Colonic mucosa (tissue), 4 donors: ENCODE results near the gene USP36. TPM values are rescaled to one million over a fixed set of nuclear protein-coding genes. Genes with fewer than 3 reads are reported as not detected.

ENCODE experiments used
- DNase-seq: peaks from one replicate; pipeline ENCODE4 v3.0.0-alpha.2; 2020
- H3K27ac ChIP-seq: fragments of 200-600 bp; one replicate; pipeline ENCODE4 v1.8.0; 2021
- H3K27me3 ChIP-seq: fragments of 200-600 bp; one replicate; pipeline ENCODE4 v1.8.0; 2021
- H3K36me3 ChIP-seq: fragments of 200-600 bp; one replicate; pipeline ENCODE4 v1.8.0; 2021
- H3K4me1 ChIP-seq: fragments of 200-600 bp; one replicate; pipeline ENCODE4 v1.8.0; 2021; ENCODE audit warnings: mild to moderate bottlenecking
- H3K4me3 ChIP-seq: fragments of 200-600 bp; one replicate; pipeline ENCODE4 v1.8.0; 2021
- H3K9ac ChIP-seq, 2 donors: one replicate each; pipeline ENCODE4 v1.7.0; 2013; ENCODE audit warnings: control low read depth in 2 of 2, low read depth in 2 of 2, low read length in 2 of 2
- H3K9me3 ChIP-seq: fragments of 200-600 bp; one replicate; pipeline ENCODE4 v1.8.0; 2021
- intact Hi-C: fragments of 100-400 bp; cut with DNase I; formaldehyde crosslinking; loops from one replicate; pipeline ENCODE4 v1.14.1; 2022
- total RNA-seq, 2 donors: library from RNA; stranded (reverse); fragmentation: NEBNext Ultra II Directional in 1 of 2; extraction: Animal tissue kit (Norgen Biotek cat#: 25700) in 1 of 2; gene quantifications; one replicate each; pipeline ENCODE4 v1.2.1, GENCODE V29; 2021
- TF ChIP-seq, protein P1 (sequence below): fragments of 200-600 bp; IDR thresholded peaks from one replicate; pipeline ENCODE4 v1.8.0; 2022; ENCODE audit warnings: antibody characterized with exemption, mild to moderate bottlenecking
- donor health status: healthy.
- donor health status: DM: no; HTN: no; CAD: no.
- donor health status: DM: no; HTN: no; CAD: no.

The USP36 gene
- total RNA-seq, 2 donors from 2014 or later, result 27.4 to 32.6 TPM

DNA sequence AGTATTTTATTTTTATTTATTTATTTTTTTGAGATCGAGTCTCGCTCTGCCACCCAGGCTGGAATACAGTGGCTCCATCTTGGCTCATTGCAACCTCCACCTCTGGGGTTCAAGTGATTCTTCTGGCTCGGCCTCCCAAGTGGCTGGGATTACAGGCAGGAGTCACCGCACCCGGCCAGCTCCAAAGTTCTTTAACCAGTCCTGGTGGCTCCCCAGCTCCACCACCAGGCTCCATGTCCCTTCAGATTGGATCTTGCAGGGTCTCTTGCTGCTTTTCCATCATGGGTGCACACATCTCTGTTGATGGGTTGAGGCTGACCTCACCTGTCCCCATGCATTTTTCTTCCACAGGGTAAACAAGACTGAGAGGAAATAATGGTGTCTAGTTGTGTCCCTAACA lies 8.4 kb upstream of the USP36 start:
- H3K4me1 ChIP-seq, result no peaks in the 10 kb centered on the region
- no peaks in the 10 kb centered on the region for H3K36me3 ChIP-seq
- H3K27ac ChIP-seq, result no peak overlapping the region
- no peak for DNase-seq
- no peaks in the 10 kb centered on the region for H3K9me3 ChIP-seq
- H3K9ac ChIP-seq, result no peak overlapping the region
- no peaks in the 10 kb centered on the region for H3K27me3 ChIP-seq
- H3K4me3 ChIP-seq, result no peak overlapping the region
- TF ChIP-seq, protein P1, sequence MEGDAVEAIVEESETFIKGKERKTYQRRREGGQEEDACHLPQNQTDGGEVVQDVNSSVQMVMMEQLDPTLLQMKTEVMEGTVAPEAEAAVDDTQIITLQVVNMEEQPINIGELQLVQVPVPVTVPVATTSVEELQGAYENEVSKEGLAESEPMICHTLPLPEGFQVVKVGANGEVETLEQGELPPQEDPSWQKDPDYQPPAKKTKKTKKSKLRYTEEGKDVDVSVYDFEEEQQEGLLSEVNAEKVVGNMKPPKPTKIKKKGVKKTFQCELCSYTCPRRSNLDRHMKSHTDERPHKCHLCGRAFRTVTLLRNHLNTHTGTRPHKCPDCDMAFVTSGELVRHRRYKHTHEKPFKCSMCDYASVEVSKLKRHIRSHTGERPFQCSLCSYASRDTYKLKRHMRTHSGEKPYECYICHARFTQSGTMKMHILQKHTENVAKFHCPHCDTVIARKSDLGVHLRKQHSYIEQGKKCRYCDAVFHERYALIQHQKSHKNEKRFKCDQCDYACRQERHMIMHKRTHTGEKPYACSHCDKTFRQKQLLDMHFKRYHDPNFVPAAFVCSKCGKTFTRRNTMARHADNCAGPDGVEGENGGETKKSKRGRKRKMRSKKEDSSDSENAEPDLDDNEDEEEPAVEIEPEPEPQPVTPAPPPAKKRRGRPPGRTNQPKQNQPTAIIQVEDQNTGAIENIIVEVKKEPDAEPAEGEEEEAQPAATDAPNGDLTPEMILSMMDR, result no peak
- intact Hi-C loops, result no loop called here

DNA sequence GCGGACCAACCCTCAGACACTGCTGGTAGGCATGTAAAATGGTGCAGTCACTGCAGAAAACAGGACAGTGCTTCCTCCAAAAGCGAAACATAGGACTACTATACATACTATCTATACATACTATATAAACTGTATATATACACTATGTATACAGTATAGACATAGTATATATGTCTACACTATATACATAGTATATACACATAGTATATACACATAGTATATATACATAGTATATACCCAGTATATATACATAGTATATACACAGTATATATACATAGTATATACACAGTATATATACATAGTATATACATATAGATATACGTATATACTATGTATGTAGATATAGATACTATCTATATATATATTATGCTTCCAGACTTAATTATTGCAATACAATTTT lies 6.4 kb upstream of the USP36 start:
- intact Hi-C loops, result no loop called here

DNA sequence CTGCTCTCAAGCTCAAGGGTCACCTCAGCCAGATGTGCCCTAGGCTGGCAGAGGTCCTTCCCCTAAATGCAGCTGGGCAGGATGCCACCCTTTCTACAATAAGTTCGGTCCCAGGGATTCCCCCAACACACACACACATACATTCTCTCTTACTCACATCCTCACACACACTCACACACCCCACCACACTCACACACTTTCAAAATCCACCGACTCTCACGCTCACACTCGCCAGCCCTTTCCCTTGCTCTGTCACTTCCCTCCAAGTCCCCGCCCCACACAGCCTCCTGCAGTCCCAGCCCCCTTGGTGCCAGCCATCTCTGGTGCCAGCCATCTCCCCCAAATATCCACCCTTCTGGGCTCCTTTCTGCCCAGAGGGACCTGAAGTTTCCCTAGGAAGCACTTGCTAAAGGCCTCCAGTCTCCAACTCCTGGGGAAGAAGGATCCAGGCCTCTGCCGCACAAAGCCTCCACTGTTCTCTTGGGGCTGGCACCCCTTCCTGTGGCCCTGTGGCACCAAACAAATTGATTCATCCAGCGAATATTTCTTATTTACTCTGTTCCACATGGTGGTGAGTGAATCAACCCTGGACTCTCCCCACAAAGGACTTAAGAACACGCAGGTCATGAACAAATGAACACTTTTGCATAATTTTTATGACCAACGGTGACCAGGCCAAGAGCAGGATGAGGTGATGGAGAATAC lies 3.8 kb upstream of the USP36 start:
- TF ChIP-seq, protein P1, result no peak
- no peak overlapping the region for H3K4me3 ChIP-seq
- H3K27me3 ChIP-seq, result no peaks in the 10 kb centered on the region
- no peak overlapping the region for H3K27ac ChIP-seq
- H3K36me3 ChIP-seq, result no peaks in the 10 kb centered on the region
- no peak overlapping the region for H3K9ac ChIP-seq
- intact Hi-C loops, result no loop called here
- no peaks in the 10 kb centered on the region for H3K9me3 ChIP-seq
- H3K4me1 ChIP-seq, result no peaks in the 10 kb centered on the region
- no peak for DNase-seq

More for the DNA sequence above, 6.4 kb upstream of the USP36 start:
- H3K9ac ChIP-seq, result no peak overlapping the region
- no peaks in the 10 kb centered on the region for H3K9me3 ChIP-seq
- DNase-seq, result no peak
- no peak overlapping the region for H3K27ac ChIP-seq
- H3K27me3 ChIP-seq, result no peaks in the 10 kb centered on the region
- H3K36me3 ChIP-seq, result no peaks in the 10 kb centered on the region
- TF ChIP-seq, protein P1, result no peak
- no peaks in the 10 kb centered on the region for H3K4me1 ChIP-seq
- no peak overlapping the region for H3K4me3 ChIP-seq

DNA sequence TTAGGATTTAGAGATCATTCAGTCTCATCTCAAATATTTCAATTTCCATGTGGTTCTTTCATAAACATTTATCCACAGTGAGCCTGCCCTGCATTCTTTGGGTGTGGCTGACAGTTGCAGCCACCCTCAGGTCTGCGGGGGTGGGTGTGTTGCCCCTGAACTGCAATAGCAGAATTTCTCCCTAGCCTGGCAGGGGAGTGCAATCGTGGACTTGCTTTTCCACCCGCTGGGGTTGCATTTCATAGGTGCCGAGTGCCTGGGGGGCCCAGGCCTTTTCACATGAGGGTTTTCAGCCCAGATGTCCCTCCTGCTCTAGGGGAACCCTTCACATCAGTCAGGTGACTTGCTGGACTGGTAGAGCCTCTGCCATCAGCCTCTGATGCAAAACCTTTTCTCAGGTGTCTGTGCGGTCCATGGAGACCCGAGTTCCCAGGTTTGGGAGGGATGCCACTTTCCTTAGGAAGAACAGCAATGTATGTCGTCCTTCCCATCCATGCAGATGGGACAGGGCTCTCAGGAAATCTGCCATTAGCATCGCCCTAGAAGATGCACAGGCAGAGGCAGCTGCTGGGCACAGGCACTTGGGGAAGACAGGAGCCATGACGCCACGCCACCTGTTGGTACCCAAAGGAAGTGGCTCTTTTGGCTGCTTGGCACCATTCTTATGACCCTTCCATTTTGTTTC lies 2.4 kb upstream of the USP36 start:
- no peaks in the 10 kb centered on the region for H3K9me3 ChIP-seq
- peaks cover 7% of the 10 kb centered on the region for H3K4me1 ChIP-seq
- TF ChIP-seq, protein P1, result peak; percentile 57
- H3K9ac ChIP-seq, result peak overlapping the region in 1 of 2 donors; percentile 21
- no peaks in the 10 kb centered on the region for H3K36me3 ChIP-seq
- H3K27me3 ChIP-seq, result no peaks in the 10 kb centered on the region
- intact Hi-C loops, result no loop called here
- no peak overlapping the region for H3K4me3 ChIP-seq
- peak; percentile 46 for DNase-seq
- no peak overlapping the region for H3K27ac ChIP-seq

DNA sequence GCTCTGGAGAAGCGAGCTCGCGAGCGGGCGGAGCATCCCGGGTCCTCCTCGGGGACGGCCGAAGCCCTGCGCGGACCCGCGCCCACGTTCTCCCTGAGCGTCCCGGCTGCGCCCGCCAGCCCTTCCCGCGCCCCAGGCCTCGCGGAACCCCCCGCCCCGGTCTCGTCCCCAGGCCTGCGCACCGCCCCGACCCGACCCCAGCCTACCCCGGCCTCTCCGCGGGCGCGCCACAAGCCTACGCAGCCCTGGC lies 159 bp downstream of the USP36 start:
- no peaks in the 10 kb centered on the region for H3K27me3 ChIP-seq
- H3K9ac ChIP-seq, result peak overlapping the region; percentile 84 to 93
- H3K27ac ChIP-seq, result peak overlapping the region; percentile 98
- intact Hi-C loops, result no loop called here
- peak overlapping the region; percentile 93 for H3K4me3 ChIP-seq
- no peaks in the 10 kb centered on the region for H3K36me3 ChIP-seq
- H3K4me1 ChIP-seq, result peaks cover 7% of the 10 kb centered on the region
- no peaks in the 10 kb centered on the region for H3K9me3 ChIP-seq
- TF ChIP-seq, protein P1, result no peak
- no peak for DNase-seq
